ENCODE measurements around the gene HECW1. TPM values are rescaled to one million over a fixed set of nuclear protein-coding genes. Genes with fewer than 3 reads are reported as not detected.

Gene HECW1
- total RNA-seq, 1 experiment from 2014 or later: 2.7 TPM

- H3K79me2 ChIP-seq (ENCODE audit: low read depth): no peaks in the 10 kb centered on the region
- no peaks in the 10 kb centered on the region for H3K9me2 ChIP-seq (ENCODE audit: insufficient read depth)
- H3K27me3 ChIP-seq (ENCODE audit: insufficient read depth, low read depth): peaks cover 80% of the 10 kb centered on the region
- POLR2A ChIA-PET (ENCODE audit: unreplicated experiment): no interaction called here
- no peaks in the 10 kb centered on the region for H3F3A ChIP-seq (ENCODE audit: insufficient read depth, low read depth)
- H3K4me1 ChIP-seq (replicated peaks; ENCODE audit: insufficient read depth): no peaks in the 10 kb centered on the region
- H2AFZ ChIP-seq: no peak overlapping the region
- H3K4me3 ChIP-seq: no peak overlapping the region
- intact Hi-C loops (cut with micrococcal nuclease; ENCODE audit: unreplicated experiment): no loop called here
- no peak overlapping the region for H3K27ac ChIP-seq
- no peak for DNase-seq
- no TSS peak for BruUV-seq (replicated peaks)
- H4K20me1 ChIP-seq (ENCODE audit: insufficient read depth): no peaks in the 10 kb centered on the region
- TF ChIP-seq EZH2 (IDR thresholded peaks at IDR 0.05; ENCODE audit: low read depth): no peak
- CTCF ChIA-PET: no interaction called here
- no peaks in the 10 kb centered on the region for H3K9me3 ChIP-seq (ENCODE audit: insufficient read depth, low read depth)
- H3K36me3 ChIP-seq (ENCODE audit: low read depth): no peaks in the 10 kb centered on the region
- H3K4me2 ChIP-seq: no peak overlapping the region
These were observed 86.2 kb downstream of the HECW1 start for GRCh38 chr7:43198599-43199090.

GRCh38 chr7:43199371-43200160, 87.1 kb downstream of the HECW1 start:
- H3K79me2 ChIP-seq (ENCODE audit: low read depth): no peaks in the 10 kb centered on the region
- no peak overlapping the region for H2AFZ ChIP-seq
- no peak overlapping the region for H3K4me3 ChIP-seq
- no peaks in the 10 kb centered on the region for H3K9me3 ChIP-seq (ENCODE audit: insufficient read depth, low read depth)
- H3K4me1 ChIP-seq (replicated peaks; ENCODE audit: insufficient read depth): no peaks in the 10 kb centered on the region
- CTCF ChIA-PET: no interaction called here
- POLR2A ChIA-PET (ENCODE audit: unreplicated experiment): no interaction called here
- no peaks in the 10 kb centered on the region for H4K20me1 ChIP-seq (ENCODE audit: insufficient read depth)
- no peaks in the 10 kb centered on the region for H3K9me2 ChIP-seq (ENCODE audit: insufficient read depth)
- H3K4me2 ChIP-seq: no peak overlapping the region
- intact Hi-C loops (cut with micrococcal nuclease; ENCODE audit: unreplicated experiment): no loop called here
- DNase-seq: peak in 1 of 2 experiments; percentile 3
- no peaks in the 10 kb centered on the region for H3F3A ChIP-seq (ENCODE audit: insufficient read depth, low read depth)
- no peaks in the 10 kb centered on the region for H3K36me3 ChIP-seq (ENCODE audit: low read depth)
- H3K27ac ChIP-seq: no peak overlapping the region
- TF ChIP-seq EZH2 (IDR thresholded peaks at IDR 0.05; ENCODE audit: low read depth): no peak
- TF ChIP-seq, protein P1, sequence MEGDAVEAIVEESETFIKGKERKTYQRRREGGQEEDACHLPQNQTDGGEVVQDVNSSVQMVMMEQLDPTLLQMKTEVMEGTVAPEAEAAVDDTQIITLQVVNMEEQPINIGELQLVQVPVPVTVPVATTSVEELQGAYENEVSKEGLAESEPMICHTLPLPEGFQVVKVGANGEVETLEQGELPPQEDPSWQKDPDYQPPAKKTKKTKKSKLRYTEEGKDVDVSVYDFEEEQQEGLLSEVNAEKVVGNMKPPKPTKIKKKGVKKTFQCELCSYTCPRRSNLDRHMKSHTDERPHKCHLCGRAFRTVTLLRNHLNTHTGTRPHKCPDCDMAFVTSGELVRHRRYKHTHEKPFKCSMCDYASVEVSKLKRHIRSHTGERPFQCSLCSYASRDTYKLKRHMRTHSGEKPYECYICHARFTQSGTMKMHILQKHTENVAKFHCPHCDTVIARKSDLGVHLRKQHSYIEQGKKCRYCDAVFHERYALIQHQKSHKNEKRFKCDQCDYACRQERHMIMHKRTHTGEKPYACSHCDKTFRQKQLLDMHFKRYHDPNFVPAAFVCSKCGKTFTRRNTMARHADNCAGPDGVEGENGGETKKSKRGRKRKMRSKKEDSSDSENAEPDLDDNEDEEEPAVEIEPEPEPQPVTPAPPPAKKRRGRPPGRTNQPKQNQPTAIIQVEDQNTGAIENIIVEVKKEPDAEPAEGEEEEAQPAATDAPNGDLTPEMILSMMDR (conservative IDR thresholded peaks at IDR 0.05): no peak
- BruUV-seq (replicated peaks): no TSS peak
- peaks cover 71% of the 10 kb centered on the region for H3K27me3 ChIP-seq (ENCODE audit: insufficient read depth, low read depth)

- H3K9me2 ChIP-seq (ENCODE audit: insufficient read depth): no peaks in the 10 kb centered on the region
- no peaks in the 10 kb centered on the region for H3F3A ChIP-seq (ENCODE audit: insufficient read depth, low read depth)
- H4K20me1 ChIP-seq (ENCODE audit: insufficient read depth): no peaks in the 10 kb centered on the region
- H2AFZ ChIP-seq: no peak overlapping the region
- no peak overlapping the region for H3K4me3 ChIP-seq
- no peaks in the 10 kb centered on the region for H3K9me3 ChIP-seq (ENCODE audit: insufficient read depth, low read depth)
- no peak for DNase-seq
- intact Hi-C loops (cut with micrococcal nuclease; ENCODE audit: unreplicated experiment): no loop called here
- no peak overlapping the region for H3K27ac ChIP-seq
- H3K79me2 ChIP-seq (ENCODE audit: low read depth): no peaks in the 10 kb centered on the region
- H3K27me3 ChIP-seq (ENCODE audit: insufficient read depth, low read depth): peaks cover 62% of the 10 kb centered on the region
- H3K4me2 ChIP-seq: no peak overlapping the region
- TF ChIP-seq, protein P1 (conservative IDR thresholded peaks at IDR 0.05): no peak
- TF ChIP-seq EZH2 (IDR thresholded peaks at IDR 0.05; ENCODE audit: low read depth): no peak
- H3K4me1 ChIP-seq (replicated peaks; ENCODE audit: insufficient read depth): no peaks in the 10 kb centered on the region
- CTCF ChIA-PET: no interaction called here
- BruUV-seq (replicated peaks): no TSS peak
- POLR2A ChIA-PET (ENCODE audit: unreplicated experiment): no interaction called here
- H3K36me3 ChIP-seq (ENCODE audit: low read depth): no peaks in the 10 kb centered on the region
These were observed 89.5 kb downstream of the HECW1 start for GRCh38 chr7:43201912-43202311.

Data from PC-9 (cell line).